HG02623 (cell line): Measurements from ENCODE around the gene OR2F2.

Experiments
- ATAC-seq: cut with Tn5 transposase; IDR thresholded peaks from one replicate; pipeline ENCODE4 v1.9.1; 2021; ENCODE audit warnings: moderate library complexity; ENCODE audit not compliant: unreplicated experiment

OR2F2 gene

DNA sequence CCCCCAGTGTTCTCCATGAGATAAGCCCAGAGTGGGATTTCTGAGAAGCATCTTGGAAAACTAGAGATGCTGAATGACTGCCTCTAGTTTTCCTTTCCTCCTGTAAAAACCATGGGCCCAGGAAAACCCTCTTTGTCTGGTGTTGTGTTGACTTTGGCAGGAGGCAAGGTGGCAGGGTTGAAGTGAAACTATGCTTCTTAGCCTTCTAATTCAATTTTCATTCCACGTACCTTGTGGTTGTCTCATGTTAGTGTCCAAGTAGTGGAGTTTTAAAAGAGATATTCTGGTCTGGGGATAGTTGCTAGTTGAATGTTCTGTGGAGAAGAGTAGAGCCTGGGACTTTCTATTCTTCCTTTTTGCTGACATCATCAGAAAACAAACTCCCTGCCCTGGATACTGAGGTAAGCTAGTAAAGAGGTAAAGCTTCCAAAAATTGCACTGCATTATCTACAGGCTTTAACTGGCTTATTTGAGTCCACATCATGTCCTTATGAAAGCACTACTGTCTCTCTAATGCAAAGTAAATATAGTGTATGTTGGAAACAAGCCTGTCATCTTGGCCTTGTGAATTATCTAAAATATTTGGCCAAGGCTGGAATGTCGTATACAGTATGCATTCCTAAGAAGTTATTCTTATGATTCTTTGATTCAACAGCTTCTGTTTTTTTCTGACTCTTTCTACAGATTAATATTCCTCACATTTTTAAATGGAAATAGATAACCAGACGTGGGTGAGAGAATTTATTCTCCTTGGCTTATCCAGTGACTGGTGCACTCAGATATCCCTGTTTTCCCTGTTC, at the start of gene OR2F2:
TSS of gene OR2F2 (plus strand) at position 708 of the 800 bp plus-strand sequence. CDS start at position 708, 0 bp downstream.
- ATAC-seq, result no peak

- no peak for ATAC-seq
Measured at GRCh38 chr7:143885951-143886350, 49.1 kb upstream of the OR2F2 start.

- no peak for ATAC-seq
Measured at GRCh38 chr7:143886826-143887477, 48.1 kb upstream of the OR2F2 start.

DNA sequence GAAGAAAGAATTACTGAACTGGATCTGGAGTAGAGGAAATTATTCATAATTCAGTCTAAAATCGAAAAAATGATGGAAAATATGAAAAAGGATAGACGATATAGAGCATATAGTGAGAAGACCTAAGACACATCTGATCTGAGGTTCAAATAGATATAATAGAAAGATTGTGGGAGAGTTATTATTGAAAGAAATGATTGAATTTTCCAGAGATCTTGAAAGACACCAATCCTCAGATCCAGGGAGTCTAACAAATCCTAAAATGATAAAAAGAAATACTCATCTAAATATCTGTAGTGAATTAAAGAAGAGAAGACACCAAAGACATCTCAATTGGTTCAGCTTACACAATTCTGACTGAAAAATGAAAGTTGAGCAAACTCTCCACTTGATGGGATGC, 46.0 kb upstream of the OR2F2 start:
- ATAC-seq, result no peak

DNA sequence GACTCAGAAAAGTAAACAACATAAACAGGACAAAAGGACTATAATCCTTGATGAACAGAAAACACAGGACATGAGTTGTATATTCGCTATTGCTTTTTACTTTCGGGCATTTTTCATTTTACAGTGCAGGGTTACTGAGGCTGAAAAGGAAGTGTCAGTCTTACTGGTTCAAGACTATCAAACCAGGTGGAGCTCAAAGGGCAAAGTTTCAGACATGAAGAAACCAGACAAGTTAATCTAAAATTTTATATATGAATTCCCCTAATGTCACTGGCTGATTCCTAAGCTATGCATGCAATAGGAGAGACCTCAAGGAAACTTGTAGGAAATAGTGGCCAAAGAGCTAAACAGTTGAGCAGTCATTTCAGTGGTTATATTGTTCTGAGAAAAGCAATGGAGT, 44.5 kb upstream of the OR2F2 start:
- no peak for ATAC-seq

- ATAC-seq, result no peak
Measured at GRCh38 chr7:143891457-143891856, 43.6 kb upstream of the OR2F2 start.

GRCh38 chr7:143892527-143893300, 42.3 kb upstream of the OR2F2 start:
- ATAC-seq, result peak; percentile 100

- ATAC-seq, result no peak
Measured at GRCh38 chr7:143896667-143897066, 38.4 kb upstream of the OR2F2 start.

DNA sequence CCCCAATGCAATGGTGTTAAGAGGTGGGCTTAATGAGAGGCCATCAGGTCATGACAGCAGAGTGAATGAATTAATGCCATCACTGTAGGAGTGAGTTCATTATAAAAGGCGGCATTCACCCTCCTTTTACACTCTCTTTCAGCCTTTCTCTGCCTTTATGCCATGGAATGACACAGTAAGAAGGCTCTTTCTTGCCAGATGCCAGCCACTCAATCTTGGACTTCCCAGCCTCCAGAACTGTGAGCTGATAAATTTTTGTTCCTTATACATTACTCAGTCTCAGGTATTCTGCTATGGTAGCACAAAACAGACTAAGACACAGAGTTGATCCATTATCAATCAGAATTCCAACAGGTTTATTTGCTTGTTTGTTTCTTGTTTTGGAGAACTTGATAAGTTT, 36.2 kb upstream of the OR2F2 start:
- no peak for ATAC-seq

DNA sequence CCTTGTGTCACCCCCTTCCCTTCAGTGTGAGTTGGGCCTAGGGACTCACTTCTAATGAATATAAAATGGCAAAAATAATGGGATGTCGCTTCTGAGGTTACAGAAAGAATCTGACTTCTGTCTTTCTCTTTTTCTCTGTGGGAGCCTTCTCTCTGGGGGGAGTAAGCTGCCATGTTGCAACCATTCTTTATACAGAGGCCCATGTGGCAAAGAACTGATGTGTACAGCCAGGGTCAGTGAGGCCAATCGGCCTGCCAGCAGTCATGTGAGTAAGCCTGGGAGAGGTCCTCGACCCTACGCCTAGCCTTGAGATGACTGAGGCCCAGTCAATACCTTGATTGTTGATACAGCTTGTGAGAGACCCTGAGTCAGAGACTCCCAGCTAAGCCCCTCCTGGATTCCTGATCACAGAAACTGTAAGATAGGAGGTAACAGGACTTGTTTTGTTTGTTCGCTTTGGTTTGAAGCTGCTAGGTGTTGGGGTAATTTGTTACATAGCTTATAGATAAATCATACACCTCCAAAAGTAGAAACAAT, 34.7 kb upstream of the OR2F2 start:
- no peak for ATAC-seq

DNA sequence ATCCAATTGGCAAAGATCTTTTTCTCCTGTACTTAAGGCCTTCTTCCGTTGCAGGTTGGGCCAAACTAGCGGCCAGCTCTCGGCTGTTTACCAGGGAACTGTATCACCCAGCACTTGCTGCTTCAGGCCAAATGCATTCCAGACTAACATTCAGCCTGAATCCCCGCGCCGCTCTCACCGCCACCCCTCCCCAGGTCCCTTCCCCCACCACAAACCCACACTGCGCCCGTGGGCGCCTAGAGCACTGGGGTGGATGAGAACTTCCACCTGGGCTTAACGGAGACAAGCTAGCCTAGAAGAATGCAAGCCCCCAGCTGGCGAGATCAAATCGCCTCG, 33.7 kb upstream of the OR2F2 start:
- no peak for ATAC-seq

GRCh38 chr7:143901668-143902331, 33.2 kb upstream of the OR2F2 start, which contains the start of gene TCAF1:
Gene TCAF1, minus strand, starts transcription at chr7:143902176. Its CDS starts 25,568 bp downstream, at chr7:143876608.
- ATAC-seq, result peak; percentile 92

DNA sequence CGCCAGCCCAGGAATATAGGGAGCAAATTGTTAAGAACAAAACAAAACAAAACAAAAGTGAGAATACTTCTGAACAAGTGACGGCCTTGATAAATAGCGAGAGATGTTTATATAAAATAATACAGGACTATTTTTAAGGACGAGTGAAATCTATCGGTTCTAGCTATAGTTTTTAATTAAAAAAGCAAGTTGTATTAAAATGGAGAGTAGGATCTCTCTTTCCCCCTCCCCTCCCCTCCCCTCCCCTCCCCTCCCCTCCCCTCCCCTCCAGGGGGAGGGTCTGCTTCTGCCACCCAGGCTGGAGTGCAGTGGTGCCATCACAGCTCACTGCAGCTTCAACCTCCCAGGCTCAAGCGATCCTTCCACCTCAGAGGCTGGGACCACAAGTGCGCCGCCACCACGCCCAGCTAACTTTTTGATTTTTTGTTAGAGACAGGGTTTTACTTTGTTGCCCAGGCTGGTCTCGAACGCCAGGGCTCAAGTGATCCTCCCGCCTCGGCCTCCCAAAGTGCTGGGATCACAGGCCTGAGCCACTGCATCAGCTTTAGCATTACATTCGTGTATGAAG, 32.6 kb upstream of the OR2F2 start:
- ATAC-seq, result no peak

- no peak for ATAC-seq
Measured at GRCh38 chr7:143905509-143905908, 29.5 kb upstream of the OR2F2 start.

DNA sequence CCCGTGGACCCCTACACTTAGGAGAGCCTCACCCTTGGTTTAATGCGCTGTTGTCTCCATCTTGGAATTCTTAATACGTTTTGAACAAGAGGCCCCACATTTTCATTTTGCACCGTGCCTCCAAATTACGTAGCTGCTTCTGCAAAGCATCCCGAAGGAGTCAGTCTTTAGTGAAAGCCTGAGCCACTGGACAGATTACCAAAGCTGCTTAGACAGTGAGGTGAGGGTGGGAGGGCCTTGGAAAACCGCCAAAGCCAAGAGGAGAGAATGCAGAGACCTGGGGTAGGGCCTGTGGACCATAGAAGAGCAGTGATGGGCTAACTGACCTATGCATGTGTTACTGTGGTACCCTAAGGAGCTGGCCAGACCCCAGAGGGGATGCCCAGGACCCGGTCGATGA, 28.9 kb upstream of the OR2F2 start:
- ATAC-seq, result no peak

- ATAC-seq, result no peak
Measured at GRCh38 chr7:143906895-143907294, 28.1 kb upstream of the OR2F2 start.

DNA sequence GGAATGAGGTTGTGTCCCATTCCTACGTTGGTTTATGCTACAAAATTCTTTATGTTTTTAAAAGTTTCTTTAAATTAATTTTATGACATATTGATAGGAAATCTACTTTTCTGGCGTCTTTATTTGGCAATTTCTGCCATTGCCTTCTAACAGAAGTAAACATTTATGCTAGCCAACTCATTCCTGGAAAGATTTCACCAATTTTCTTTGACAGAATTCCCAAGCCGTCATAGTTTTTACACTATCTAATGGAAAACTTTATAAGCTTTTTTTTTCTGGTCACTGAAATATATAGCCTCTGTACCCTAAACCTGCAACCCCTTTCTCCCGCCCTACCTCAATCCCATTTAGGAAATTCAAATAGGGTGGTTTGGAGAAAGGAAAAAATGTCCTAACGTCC, 26.9 kb upstream of the OR2F2 start:
- no peak for ATAC-seq

DNA sequence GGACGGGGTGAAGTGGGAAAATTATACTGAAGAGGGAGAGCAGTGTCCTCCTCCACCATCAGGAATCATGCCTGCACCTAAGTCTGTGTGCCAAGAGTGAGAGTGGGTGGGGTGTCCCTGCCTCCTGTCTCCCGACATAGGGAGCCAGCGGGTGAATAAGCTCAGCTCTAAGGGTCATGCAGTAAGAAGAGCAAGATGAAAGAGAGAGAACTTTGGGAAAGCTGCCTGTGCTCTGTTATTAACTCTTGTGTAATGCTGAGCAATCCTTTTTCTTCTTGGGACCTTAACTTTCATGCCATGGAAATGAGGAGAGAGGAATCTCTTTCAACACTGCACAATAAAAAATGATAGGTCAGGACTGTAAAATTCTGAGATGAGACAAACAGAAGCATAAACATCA, 25.2 kb upstream of the OR2F2 start:
- ATAC-seq, result no peak

DNA sequence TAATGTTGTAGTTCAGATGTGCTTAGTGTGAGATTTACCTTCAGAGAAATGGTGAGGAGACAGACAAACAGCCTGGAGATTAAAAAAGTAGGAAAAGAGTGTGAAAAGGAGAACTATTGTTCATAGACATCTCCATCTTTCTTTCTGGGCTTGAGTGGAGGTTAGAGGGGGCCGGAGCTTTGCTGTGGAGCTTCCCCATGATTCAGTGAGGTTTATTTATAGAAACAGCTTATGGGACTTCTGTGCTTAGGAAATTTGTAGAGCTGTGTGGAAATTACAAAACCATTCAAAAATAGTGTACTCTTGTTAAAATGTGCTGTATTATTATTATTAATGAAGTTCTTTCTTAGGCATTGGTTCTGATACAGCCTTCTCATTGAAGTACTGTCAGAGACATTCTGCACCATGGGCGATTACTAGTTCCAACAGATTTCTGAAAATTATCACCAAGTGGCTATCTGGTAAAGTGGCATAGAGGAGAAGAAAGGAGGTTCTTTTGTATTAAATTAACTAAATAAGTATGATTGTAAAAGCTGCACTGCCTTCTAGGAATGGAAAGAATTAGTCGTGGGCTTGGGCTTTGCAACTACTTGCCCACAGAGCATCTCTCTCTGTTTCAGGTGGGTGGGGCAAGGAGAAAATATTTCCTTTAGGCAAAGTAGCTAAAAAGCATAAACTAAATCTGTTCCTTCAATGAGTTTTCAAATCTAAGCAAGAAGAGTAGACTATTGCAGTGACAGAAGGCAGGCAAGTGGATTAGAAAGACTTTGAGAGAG, 24.4 kb upstream of the OR2F2 start:
- no peak for ATAC-seq
